ENCODE results near the gene CNTNAP2. TPM values are rescaled to one million over a fixed set of nuclear protein-coding genes. Genes with fewer than 3 reads are reported as not detected.

The CNTNAP2 gene
- total RNA-seq, 1 experiment from 2014 or later: not detected

DNA sequence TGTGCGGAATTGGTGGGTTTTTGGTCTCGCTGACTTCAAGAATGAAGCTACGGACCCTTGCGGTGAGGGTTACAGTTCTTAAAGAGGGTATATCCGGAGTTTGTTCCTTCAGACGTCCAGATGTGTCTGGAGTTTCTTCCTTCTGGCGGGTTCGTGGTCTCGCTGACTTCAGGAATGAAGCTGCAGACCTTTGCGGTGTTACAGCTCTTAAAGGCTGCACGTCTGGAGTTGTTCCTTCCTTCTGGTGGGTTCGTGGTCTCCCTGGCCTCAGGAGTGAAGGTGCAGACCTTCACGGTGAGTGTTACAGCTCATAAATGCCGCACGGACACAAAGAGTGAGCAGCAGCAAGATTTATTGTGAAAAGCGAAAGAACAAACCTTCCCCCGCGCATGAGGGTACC is 670.7 kb downstream of the CNTNAP2 start:
- in situ Hi-C loops (cut with HindIII; ENCODE audit: low sequenced_read_pairs): no loop called here
- DNase-seq (ENCODE audit: low spot score): no peak

- in situ Hi-C loops (cut with HindIII; ENCODE audit: low sequenced_read_pairs): no loop called here
- no peak for DNase-seq (ENCODE audit: low spot score)
These were observed 671.4 kb downstream of the CNTNAP2 start for GRCh38 chr7:146788008-146788407.

- in situ Hi-C loops (cut with HindIII; ENCODE audit: low sequenced_read_pairs): no loop called here
- no peak for DNase-seq (ENCODE audit: low spot score)
These were observed 675.0 kb downstream of the CNTNAP2 start for GRCh38 chr7:146791344-146792285.

- in situ Hi-C loops (cut with HindIII; ENCODE audit: low sequenced_read_pairs): no loop called here
- DNase-seq (ENCODE audit: low spot score): no peak
These were observed 688.0 kb downstream of the CNTNAP2 start for GRCh38 chr7:146804620-146805019.

GRCh38 chr7:146805082-146805481 is 688.5 kb downstream of the CNTNAP2 start:
- in situ Hi-C loops (cut with HindIII; ENCODE audit: low sequenced_read_pairs): no loop called here
- no peak for DNase-seq (ENCODE audit: low spot score)

DNA sequence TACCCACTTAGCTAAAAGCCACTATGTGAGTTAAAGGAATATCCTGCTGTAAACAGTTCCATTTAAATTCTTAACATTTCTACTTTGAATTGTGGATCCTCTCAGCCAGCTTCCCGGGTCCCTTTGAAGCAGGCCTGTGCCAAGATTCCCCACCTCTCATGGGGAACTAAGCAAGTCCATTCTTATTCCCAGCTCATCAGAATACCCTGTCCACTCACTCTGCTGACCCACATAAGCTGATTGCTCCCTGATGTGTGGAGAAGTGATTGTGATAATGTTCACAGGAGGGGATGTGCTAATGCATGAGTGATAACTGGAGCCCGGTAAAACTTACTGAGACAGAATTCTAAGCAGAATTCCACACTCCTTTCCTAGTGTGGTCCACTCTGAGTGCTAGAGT is 709.7 kb downstream of the CNTNAP2 start:
- in situ Hi-C loops (cut with HindIII; ENCODE audit: low sequenced_read_pairs): no loop called here
- DNase-seq (ENCODE audit: low spot score): peak; percentile 41

GRCh38 chr7:146830686-146831085 is 714.1 kb downstream of the CNTNAP2 start:
- no peak for DNase-seq (ENCODE audit: low spot score)
- in situ Hi-C loops (cut with HindIII; ENCODE audit: low sequenced_read_pairs): no loop called here

DNA sequence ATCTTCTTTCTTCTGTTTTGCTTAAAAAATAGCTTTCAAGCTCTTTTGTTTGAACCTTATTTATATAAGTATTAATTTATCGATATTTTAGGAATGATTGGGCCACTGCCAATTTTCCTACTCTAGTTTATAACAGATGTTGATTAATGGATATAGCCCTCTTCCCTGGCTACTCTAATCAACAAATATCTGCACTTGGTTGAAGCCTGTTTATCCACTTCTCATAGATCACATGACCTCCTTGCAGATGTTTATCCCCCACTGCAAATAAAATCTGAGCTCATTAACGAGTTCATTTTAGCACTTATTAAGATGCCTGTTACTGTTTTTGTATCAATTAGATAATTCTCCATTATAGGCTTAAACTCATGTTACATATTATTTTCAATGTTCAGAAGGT is 715.3 kb downstream of the CNTNAP2 start:
- DNase-seq (ENCODE audit: low spot score): no peak
- in situ Hi-C loops (cut with HindIII; ENCODE audit: low sequenced_read_pairs): no loop called here

DNA sequence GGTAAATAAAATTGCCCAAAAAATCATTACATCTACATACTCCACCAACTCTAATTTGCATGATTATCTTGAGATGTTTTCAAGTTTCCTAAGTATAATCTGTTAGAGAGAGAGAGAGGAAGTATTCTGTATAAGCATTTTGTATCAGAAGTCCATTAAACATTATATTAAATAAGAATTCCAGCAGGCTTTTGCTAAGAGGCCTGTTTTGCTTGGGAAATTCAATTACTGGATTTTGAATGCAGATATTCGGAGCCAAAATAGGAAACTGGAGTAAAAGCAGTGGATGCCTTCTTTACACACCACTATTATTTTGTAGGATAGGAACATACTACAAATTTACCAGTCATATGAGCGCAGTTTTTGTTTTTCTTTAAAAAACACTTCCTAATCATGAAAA is 727.8 kb downstream of the CNTNAP2 start:
- DNase-seq (ENCODE audit: low spot score): no peak
- in situ Hi-C loops (cut with HindIII; ENCODE audit: low sequenced_read_pairs): no loop called here

DNA sequence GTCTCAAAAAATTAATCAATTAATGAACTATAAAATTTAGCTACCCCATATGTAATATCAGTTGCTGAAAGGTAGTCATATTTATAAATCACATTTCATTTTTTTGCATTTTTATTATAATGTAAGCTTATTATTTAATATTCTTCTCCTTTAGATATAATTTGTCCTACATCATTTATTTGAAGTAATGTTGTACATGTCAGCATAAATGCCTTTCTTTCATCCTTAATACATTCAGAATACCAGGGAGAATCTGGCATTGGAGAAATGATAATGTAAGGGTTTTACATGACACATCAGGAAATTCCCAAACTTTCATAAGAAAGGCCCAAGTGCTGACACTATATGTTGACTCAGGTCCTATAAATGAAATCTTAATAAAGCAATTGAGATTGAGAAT is 742.1 kb downstream of the CNTNAP2 start:
- in situ Hi-C loops (cut with HindIII; ENCODE audit: low sequenced_read_pairs): no loop called here
- DNase-seq (ENCODE audit: low spot score): no peak

GRCh38 chr7:146861701-146862100 is 745.1 kb downstream of the CNTNAP2 start:
- no peak for DNase-seq (ENCODE audit: low spot score)
- in situ Hi-C loops (cut with HindIII; ENCODE audit: low sequenced_read_pairs): no loop called here

- DNase-seq (ENCODE audit: low spot score): no peak
- in situ Hi-C loops (cut with HindIII; ENCODE audit: low sequenced_read_pairs): no loop called here
These were observed 745.8 kb downstream of the CNTNAP2 start for GRCh38 chr7:146862415-146862814.

- in situ Hi-C loops (cut with HindIII; ENCODE audit: low sequenced_read_pairs): no loop called here
- no peak for DNase-seq (ENCODE audit: low spot score)
These were observed 748.0 kb downstream of the CNTNAP2 start for GRCh38 chr7:146864644-146865043.

- DNase-seq (ENCODE audit: low spot score): no peak
- in situ Hi-C loops (cut with HindIII; ENCODE audit: low sequenced_read_pairs): no loop called here
These were observed 749.1 kb downstream of the CNTNAP2 start for GRCh38 chr7:146865696-146866095.

- in situ Hi-C loops (cut with HindIII; ENCODE audit: low sequenced_read_pairs): no loop called here
- DNase-seq (ENCODE audit: low spot score): no peak
These were observed 758.1 kb downstream of the CNTNAP2 start for GRCh38 chr7:146874722-146875121.

GRCh38 chr7:146875237-146875785 is 758.7 kb downstream of the CNTNAP2 start:
- in situ Hi-C loops (cut with HindIII; ENCODE audit: low sequenced_read_pairs): no loop called here
- no peak for DNase-seq (ENCODE audit: low spot score)

DNA sequence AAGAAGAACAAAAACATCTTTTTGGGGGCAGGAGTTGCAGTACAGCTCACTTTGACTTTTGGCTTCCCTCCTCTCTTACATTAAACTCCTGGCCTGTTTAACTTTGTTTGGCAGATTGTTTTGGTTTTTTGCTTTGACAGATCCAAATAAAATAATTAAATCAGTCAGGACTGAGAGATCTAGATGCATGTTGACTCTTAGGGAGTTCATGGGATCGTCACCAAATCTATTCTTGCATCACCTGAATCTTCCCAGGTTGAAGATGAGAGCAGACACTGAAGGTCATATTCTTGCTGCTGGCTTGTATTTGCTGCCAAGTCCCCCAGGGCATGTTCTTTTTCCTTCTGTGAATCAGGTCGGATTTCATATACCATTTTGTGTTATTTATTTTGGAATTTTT is 759.4 kb downstream of the CNTNAP2 start:
- no peak for DNase-seq (ENCODE audit: low spot score)

GRCh38 chr7:146876411-146876810 is 759.8 kb downstream of the CNTNAP2 start:
- no peak for DNase-seq (ENCODE audit: low spot score)
- in situ Hi-C loops (cut with HindIII; ENCODE audit: low sequenced_read_pairs): no loop called here

More for the DNA sequence above, 759.4 kb downstream of the CNTNAP2 start:
- in situ Hi-C loops (cut with HindIII; ENCODE audit: low sequenced_read_pairs): no loop called here

- no peak for DNase-seq (ENCODE audit: low spot score)
- in situ Hi-C loops (cut with HindIII; ENCODE audit: low sequenced_read_pairs): no loop called here
These were observed 762.3 kb downstream of the CNTNAP2 start for GRCh38 chr7:146878901-146879300.

DNA sequence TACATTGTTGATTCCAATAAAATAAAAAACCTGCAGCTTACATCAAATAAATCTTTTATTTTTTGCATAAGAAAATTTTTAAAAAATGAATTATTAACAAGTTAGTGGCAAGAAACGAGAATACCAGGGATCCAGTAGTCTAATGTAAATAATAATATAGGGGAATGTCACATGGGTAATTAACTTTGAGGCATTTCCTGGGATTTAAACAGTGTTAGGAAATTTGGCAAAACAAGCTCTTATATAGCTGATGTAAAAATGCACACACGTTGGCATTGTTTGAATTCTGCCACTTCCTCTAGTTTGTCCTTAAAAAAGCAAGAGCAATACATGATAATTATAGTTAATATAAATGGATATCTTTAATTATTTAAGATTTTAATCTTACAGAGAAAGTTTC is 768.6 kb downstream of the CNTNAP2 start:
- in situ Hi-C loops (cut with HindIII; ENCODE audit: low sequenced_read_pairs): no loop called here
- DNase-seq (ENCODE audit: low spot score): no peak
